ENCODE measurements around the gene TM4SF20.
"Not testable (repeated sequence)": the region's sequence is repeated elsewhere in the genome, so short reads cannot be mapped to it uniquely, and the experiment has no call there.

TM4SF20 gene

GRCh38 chr2:227366769-227367426, 12.2 kb downstream of the TM4SF20 start:
- no peak for DNase-seq

- no peak for DNase-seq
Observed at GRCh38 chr2:227365833-227366232, 13.3 kb downstream of the TM4SF20 start.

GRCh38 chr2:227364585-227365263, 14.4 kb downstream of the TM4SF20 start:
- not testable (repeated sequence) for DNase-seq

- DNase-seq: no peak
Observed at GRCh38 chr2:227363756-227364155, 15.3 kb downstream of the TM4SF20 start.

GRCh38 chr2:227360351-227360750, 18.8 kb downstream of the TM4SF20 start:
- DNase-seq: no peak

- DNase-seq: no peak
Observed at GRCh38 chr2:227351639-227352038, 27.5 kb downstream of the TM4SF20 start.

GRCh38 chr2:227349989-227350612, 29.0 kb downstream of the TM4SF20 start:
- DNase-seq: no peak

GRCh38 chr2:227348324-227348723, 30.8 kb downstream of the TM4SF20 start:
- no peak for DNase-seq

- DNase-seq: no peak
Observed at GRCh38 chr2:227347117-227347516, 32.0 kb downstream of the TM4SF20 start.

GRCh38 chr2:227344231-227344630, 34.9 kb downstream of the TM4SF20 start:
- no peak for DNase-seq

GRCh38 chr2:227341553-227341952, 37.6 kb downstream of the TM4SF20 start:
- DNase-seq: no peak

GRCh38 chr2:227340106-227340505, 39.0 kb downstream of the TM4SF20 start:
- DNase-seq: no peak

GRCh38 chr2:227339098-227339599, 40.0 kb downstream of the TM4SF20 start:
- DNase-seq: no peak

- DNase-seq: no peak
Observed at GRCh38 chr2:227337442-227337841, 41.7 kb downstream of the TM4SF20 start.

- DNase-seq: no peak
Observed at GRCh38 chr2:227335713-227336112, 43.4 kb downstream of the TM4SF20 start.

- DNase-seq: no peak
Observed at GRCh38 chr2:227326783-227327182, 52.3 kb downstream of the TM4SF20 start.

- DNase-seq: no peak
Observed at GRCh38 chr2:227325839-227326195, 53.3 kb downstream of the TM4SF20 start.

GRCh38 chr2:227324995-227325838, 53.9 kb downstream of the TM4SF20 start, which contains the start of gene MFF:
MFF (plus strand) TSS chr2:227325251; CDS start chr2:227330666, 5,415 bp downstream.
- peak; percentile 95 for DNase-seq

GRCh38 chr2:227324642-227324994, 54.5 kb downstream of the TM4SF20 start:
- peak; percentile 31 for DNase-seq

GRCh38 chr2:227323818-227324217, 55.3 kb downstream of the TM4SF20 start:
- no peak for DNase-seq

GRCh38 chr2:227322530-227323205, 56.4 kb downstream of the TM4SF20 start:
- DNase-seq: no peak

- no peak for DNase-seq
Observed at GRCh38 chr2:227320305-227321094, 58.6 kb downstream of the TM4SF20 start.
